Ishikawa (cell line): ENCODE data around the gene ICA1.

ENCODE experiments used
- CEBPB ChIP-seq: IDR thresholded peaks from 2 replicates; pipeline ENCODE4 v1.6.1; 2012
- CREB1 ChIP-seq: IDR thresholded peaks from 2 replicates; pipeline ENCODE4 v1.6.1; 2012; ENCODE audit warnings: low read depth
- EGR1 ChIP-seq: IDR thresholded peaks from 2 replicates; pipeline ENCODE4 v1.6.1; 2012
- EP300 ChIP-seq: IDR thresholded peaks from 2 replicates; pipeline ENCODE4 v1.6.1; 2012; ENCODE audit warnings: borderline replicate concordance
- FOXM1 ChIP-seq: IDR thresholded peaks from 2 replicates; pipeline ENCODE4 v1.6.1; 2012; ENCODE audit warnings: low read depth, borderline replicate concordance
- MAX ChIP-seq: IDR thresholded peaks from 2 replicates; pipeline ENCODE4 v1.6.1; 2012
- NFIC ChIP-seq: IDR thresholded peaks from 2 replicates; pipeline ENCODE4 v1.6.1; 2012
- RAD21 ChIP-seq: IDR thresholded peaks from 2 replicates; pipeline ENCODE4 v1.6.1; 2012; ENCODE audit warnings: low read depth
- REST ChIP-seq: IDR thresholded peaks from 2 replicates; pipeline ENCODE4 v1.6.1; 2012; ENCODE audit warnings: low read depth, mild to moderate bottlenecking
- TAF1 ChIP-seq: IDR thresholded peaks from 2 replicates; pipeline ENCODE4 v1.6.1; 2012; ENCODE audit warnings: low read depth, mild to moderate bottlenecking
- TCF12 ChIP-seq: IDR thresholded peaks from 2 replicates; pipeline ENCODE4 v1.6.1; 2012; ENCODE audit warnings: low read depth
- TEAD4 ChIP-seq: IDR thresholded peaks from 2 replicates; pipeline ENCODE4 v1.6.1; 2012
- USF1 ChIP-seq: IDR thresholded peaks from 2 replicates; pipeline ENCODE4 v1.6.1; 2012
- YY1 ChIP-seq: IDR thresholded peaks from 2 replicates; pipeline ENCODE4 v1.6.1; 2012; ENCODE audit warnings: low read depth
- ZBTB7A ChIP-seq: IDR thresholded peaks from 2 replicates; pipeline ENCODE4 v1.6.1; 2012; ENCODE audit warnings: low read depth

Gene ICA1

GRCh38 chr7:8179486-8179885 lies 82.5 kb downstream of the ICA1 start:
- TF ChIP-seq NFIC: no peak
- no peak for TF ChIP-seq FOXM1
- TF ChIP-seq CREB1: no peak
- no peak for TF ChIP-seq ZBTB7A
- no peak for TF ChIP-seq USF1
- no peak for TF ChIP-seq MAX
- TF ChIP-seq EP300: no peak
- no peak for TF ChIP-seq TEAD4
- no peak for TF ChIP-seq EGR1

- no peak for TF ChIP-seq USF1
- no peak for TF ChIP-seq FOXM1
- TF ChIP-seq EP300: no peak
- no peak for TF ChIP-seq MAX
- no peak for TF ChIP-seq REST
- no peak for TF ChIP-seq TEAD4
- no peak for TF ChIP-seq YY1
- no peak for TF ChIP-seq NFIC
- TF ChIP-seq RAD21: no peak
- TF ChIP-seq CREB1: no peak
- TF ChIP-seq TAF1: no peak
- no peak for TF ChIP-seq TCF12
Observed at GRCh38 chr7:8178353-8178752, 83.6 kb downstream of the ICA1 start.

- TF ChIP-seq TCF12 (no peak), TEAD4 (no peak)
Observed at GRCh38 chr7:8177109-8177933, 84.6 kb downstream of the ICA1 start.

- TF ChIP-seq REST (no peak), EP300 (no peak), EGR1 (no peak), USF1 (no peak), TAF1 (no peak), YY1 (no peak), CEBPB (no peak), TCF12 (no peak), CREB1 (no peak), RAD21 (no peak), NFIC (no peak), ZBTB7A (no peak), TEAD4 (no peak)
Observed at GRCh38 chr7:8176370-8177081, 85.4 kb downstream of the ICA1 start.

- TF ChIP-seq YY1 (no peak), ZBTB7A (no peak), TCF12 (no peak), TEAD4 (no peak), MAX (no peak), CEBPB (no peak), REST (no peak), EGR1 (no peak), EP300 (no peak), USF1 (no peak), TAF1 (no peak)
Observed at GRCh38 chr7:8175929-8176369, 86.0 kb downstream of the ICA1 start.
